SK-N-SH treated with all-trans-retinoic acid at 6 μM for 48 hours (cell line): ENCODE results near the gene MUC2.

Experiments
- ARNTL ChIP-seq: fragments of 450-650 bp; formaldehyde crosslinking; IDR thresholded peaks from 2 replicates; pipeline ENCODE4 v1.5.0; 2020; ENCODE audit warnings: low read depth, mild to moderate bottlenecking, moderate library complexity, borderline replicate concordance
- CSDC2 ChIP-seq: fragments of 250-450 bp; sonication (Bioruptor Pico); IDR thresholded peaks from 2 replicates; pipeline ENCODE4 v1.5.0; 2020; ENCODE audit warnings: mild to moderate bottlenecking, moderate library complexity
- GLIS3 ChIP-seq: fragments of 250-450 bp; sonication (Bioruptor Pico); IDR thresholded peaks from 2 replicates; pipeline ENCODE4 v1.5.0; 2020; ENCODE audit warnings: mild to moderate bottlenecking, moderate library complexity
- SNAI2 ChIP-seq: fragments of 250-450 bp; sonication (Bioruptor Pico); IDR thresholded peaks from 2 replicates; pipeline ENCODE4 v1.5.0; 2020; ENCODE audit warnings: mild to moderate bottlenecking, moderate library complexity
- TCF4 ChIP-seq: fragments of 250-450 bp; sonication (Bioruptor Pico); IDR thresholded peaks from 2 replicates; pipeline ENCODE4 v1.8.0; 2021; ENCODE audit warnings: mild to moderate bottlenecking, moderate library complexity, borderline replicate concordance
- TOX ChIP-seq: fragments of 250-450 bp; sonication (Bioruptor Pico); IDR thresholded peaks from 2 replicates; pipeline ENCODE4 v1.8.0; 2021; ENCODE audit warnings: mild to moderate bottlenecking, moderate library complexity, borderline replicate concordance
- ZFP3 ChIP-seq: fragments of 250-450 bp; sonication (Bioruptor Pico); IDR thresholded peaks from 2 replicates; pipeline ENCODE4 v1.5.0; 2020; ENCODE audit warnings: mild to moderate bottlenecking, moderate library complexity
- TF ChIP-seq, protein P1 (sequence below): fragments of 250-450 bp; sonication (Bioruptor Pico); IDR thresholded peaks from 2 replicates; pipeline ENCODE4 v1.8.0; 2020; ENCODE audit warnings: mild to moderate bottlenecking, moderate library complexity, borderline replicate concordance
- TF ChIP-seq, protein P2 (sequence below): fragments of 250-450 bp; sonication (Bioruptor Pico); IDR thresholded peaks from 2 replicates; pipeline ENCODE4 v1.8.0; 2021; ENCODE audit warnings: low read depth, mild to moderate bottlenecking, moderate library complexity, borderline replicate concordance
- TF ChIP-seq, protein P3 (sequence below): fragments of 250-450 bp; sonication (Bioruptor Pico); IDR thresholded peaks from 2 replicates; pipeline ENCODE4 v1.5.1; 2021; ENCODE audit warnings: mild to moderate bottlenecking, moderate library complexity

DNA sequence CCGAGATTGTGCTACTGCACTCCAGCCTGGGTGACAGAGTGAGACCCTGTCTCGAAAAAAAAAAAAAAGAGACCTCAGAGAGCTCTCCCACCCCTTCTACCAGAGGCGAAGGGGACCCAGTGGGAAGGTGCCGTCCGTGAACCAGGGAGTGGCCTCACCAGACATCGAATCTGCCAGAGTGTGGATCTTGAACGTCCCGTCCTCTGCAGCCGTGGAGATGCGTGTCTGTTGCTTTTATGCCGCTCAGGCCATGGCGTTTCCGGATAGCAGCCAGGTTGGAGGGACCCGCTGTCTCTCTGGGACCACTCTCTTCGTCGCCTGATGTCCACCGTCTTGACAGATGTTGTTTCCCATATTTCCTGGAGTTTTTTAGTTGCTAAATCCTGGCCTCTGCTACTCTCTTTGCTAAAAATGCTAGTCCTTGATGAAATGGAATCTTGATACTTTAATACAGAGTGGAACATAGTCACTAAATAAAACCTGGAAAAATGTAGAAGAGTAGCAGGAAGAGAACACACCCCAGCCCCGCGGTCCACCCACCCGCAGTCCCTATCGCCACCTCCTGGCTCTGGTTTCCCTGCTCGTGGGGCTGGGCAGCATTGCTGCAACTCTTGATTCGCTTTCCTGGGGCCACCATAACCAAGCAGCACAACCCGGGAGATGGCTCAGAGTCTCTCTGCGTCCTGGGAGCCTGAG, 26.2 kb upstream of the MUC2 start:
- TF ChIP-seq TOX (CRISPR knock-in tag) (no peak), TCF4 (no peak), ZFP3 (CRISPR knock-in tag) (no peak), SNAI2 (no peak), ARNTL (no peak), CSDC2 (CRISPR knock-in tag) (no peak), GLIS3 (no peak)
- TF ChIP-seq, protein P1, sequence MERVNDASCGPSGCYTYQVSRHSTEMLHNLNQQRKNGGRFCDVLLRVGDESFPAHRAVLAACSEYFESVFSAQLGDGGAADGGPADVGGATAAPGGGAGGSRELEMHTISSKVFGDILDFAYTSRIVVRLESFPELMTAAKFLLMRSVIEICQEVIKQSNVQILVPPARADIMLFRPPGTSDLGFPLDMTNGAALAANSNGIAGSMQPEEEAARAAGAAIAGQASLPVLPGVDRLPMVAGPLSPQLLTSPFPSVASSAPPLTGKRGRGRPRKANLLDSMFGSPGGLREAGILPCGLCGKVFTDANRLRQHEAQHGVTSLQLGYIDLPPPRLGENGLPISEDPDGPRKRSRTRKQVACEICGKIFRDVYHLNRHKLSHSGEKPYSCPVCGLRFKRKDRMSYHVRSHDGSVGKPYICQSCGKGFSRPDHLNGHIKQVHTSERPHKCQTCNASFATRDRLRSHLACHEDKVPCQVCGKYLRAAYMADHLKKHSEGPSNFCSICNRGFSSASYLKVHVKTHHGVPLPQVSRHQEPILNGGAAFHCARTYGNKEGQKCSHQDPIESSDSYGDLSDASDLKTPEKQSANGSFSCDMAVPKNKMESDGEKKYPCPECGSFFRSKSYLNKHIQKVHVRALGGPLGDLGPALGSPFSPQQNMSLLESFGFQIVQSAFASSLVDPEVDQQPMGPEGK: no peak
- TF ChIP-seq, protein P2, sequence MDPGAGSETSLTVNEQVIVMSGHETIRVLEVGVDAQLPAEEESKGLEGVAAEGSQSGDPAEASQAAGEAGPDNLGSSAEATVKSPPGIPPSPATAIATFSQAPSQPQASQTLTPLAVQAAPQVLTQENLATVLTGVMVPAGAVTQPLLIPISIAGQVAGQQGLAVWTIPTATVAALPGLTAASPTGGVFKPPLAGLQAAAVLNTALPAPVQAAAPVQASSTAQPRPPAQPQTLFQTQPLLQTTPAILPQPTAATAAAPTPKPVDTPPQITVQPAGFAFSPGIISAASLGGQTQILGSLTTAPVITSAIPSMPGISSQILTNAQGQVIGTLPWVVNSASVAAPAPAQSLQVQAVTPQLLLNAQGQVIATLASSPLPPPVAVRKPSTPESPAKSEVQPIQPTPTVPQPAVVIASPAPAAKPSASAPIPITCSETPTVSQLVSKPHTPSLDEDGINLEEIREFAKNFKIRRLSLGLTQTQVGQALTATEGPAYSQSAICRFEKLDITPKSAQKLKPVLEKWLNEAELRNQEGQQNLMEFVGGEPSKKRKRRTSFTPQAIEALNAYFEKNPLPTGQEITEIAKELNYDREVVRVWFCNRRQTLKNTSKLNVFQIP (CRISPR knock-in tag): no peak
- TF ChIP-seq, protein P3, sequence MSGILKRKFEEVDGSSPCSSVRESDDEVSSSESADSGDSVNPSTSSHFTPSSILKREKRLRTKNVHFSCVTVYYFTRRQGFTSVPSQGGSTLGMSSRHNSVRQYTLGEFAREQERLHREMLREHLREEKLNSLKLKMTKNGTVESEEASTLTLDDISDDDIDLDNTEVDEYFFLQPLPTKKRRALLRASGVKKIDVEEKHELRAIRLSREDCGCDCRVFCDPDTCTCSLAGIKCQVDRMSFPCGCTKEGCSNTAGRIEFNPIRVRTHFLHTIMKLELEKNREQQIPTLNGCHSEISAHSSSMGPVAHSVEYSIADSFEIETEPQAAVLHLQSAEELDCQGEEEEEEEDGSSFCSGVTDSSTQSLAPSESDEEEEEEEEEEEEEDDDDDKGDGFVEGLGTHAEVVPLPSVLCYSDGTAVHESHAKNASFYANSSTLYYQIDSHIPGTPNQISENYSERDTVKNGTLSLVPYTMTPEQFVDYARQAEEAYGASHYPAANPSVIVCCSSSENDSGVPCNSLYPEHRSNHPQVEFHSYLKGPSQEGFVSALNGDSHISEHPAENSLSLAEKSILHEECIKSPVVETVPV (CRISPR knock-in tag): no peak
